ENCODE measurements around the gene KCNS3. TPM values are rescaled to one million over a fixed set of nuclear protein-coding genes. Genes with fewer than 3 reads are reported as not detected.

Gene KCNS3, protein sequence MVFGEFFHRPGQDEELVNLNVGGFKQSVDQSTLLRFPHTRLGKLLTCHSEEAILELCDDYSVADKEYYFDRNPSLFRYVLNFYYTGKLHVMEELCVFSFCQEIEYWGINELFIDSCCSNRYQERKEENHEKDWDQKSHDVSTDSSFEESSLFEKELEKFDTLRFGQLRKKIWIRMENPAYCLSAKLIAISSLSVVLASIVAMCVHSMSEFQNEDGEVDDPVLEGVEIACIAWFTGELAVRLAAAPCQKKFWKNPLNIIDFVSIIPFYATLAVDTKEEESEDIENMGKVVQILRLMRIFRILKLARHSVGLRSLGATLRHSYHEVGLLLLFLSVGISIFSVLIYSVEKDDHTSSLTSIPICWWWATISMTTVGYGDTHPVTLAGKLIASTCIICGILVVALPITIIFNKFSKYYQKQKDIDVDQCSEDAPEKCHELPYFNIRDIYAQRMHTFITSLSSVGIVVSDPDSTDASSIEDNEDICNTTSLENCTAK
- 10 to 100 TPM in 1 of 4 donors, 1 to 10 TPM in 2, under 1 TPM in 1; 0.67 to 14.7 (median 4.2) TPM for polyA plus RNA-seq
- long read RNA-seq, donor 1: 0 reads
- long read RNA-seq, donor 2, partial matches to known transcripts: 0 of 2 reads
- long read RNA-seq, donor 2, other reads (novel, unspliced or antisense): 0 of 2 reads
- long read RNA-seq, donor 3: 0 reads
- long read RNA-seq, donor 4: 0 reads
- long read RNA-seq, donor 5: 0 reads
- long read RNA-seq, donor 6, partial matches to known transcripts: 0 of 2 reads
- long read RNA-seq, donor 6, other reads (novel, unspliced or antisense): 0 of 2 reads
- long read RNA-seq, donor 7: 0 reads
- long read RNA-seq, donor 8: 0 reads
- long read RNA-seq, donor 9, partial matches to known transcripts: 0 of 2 reads
- long read RNA-seq, donor 9, other reads (novel, unspliced or antisense): 0 of 2 reads
- long read RNA-seq, donor 10, partial matches to known transcripts: 0 of 6 reads
- long read RNA-seq, donor 10, other reads (novel, unspliced or antisense): 0 of 6 reads

DNA sequence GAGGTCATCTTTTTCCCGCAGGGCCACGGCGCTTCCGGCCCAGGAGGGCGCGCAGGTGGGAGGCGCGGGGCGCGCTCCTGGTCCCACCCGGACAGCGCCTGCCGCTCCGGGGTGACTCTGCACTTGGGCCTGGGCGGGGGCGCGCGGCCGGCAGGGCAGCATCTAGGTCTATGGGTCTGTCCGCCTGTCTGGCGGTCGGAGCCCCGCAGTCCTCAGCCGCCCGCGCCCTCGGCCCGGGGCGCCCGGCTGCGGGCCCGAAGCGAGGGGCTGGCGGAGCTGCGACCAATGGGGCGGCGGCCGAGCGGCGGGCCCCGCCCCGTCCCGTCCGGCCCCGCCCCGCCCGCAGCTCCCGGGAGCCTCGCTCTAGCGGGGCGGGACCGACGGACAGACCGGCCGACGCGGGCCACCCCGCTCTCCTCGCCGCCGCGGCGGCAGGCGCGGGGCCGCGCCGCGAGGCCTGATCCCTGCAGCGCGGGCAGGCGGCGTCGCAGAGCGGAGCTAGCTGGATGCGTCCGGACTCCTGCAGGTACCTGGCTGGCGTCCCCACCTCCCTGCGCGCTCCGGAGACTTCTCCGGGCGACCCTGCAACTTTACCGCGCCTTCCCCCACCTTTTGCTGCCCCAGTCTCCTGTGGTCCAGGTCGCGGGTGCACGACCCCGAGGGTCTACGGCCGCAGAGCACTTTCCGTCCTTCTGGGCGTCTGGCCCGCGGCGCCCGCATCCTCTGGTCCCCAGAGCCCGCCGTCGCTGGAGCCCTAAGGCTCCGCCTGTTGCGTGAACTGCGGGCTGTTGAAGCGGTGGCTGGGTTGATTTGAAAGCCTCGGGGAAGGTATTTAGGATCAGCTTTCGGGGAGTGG, at the start of gene KCNS3:
KCNS3 (plus strand) TSS at position 387 of the 856 bp plus-strand sequence. CDS start 52,342 bp downstream, outside the sequence.
- 0 to 1% (median 1%) methylated on average over 60 to 106 of the region's 106 CpGs for WGBS, 3 donors
- H3K27ac ChIP-seq (ENCODE audit: low read depth in 1 of 3, low read length in 2 of 3): peak within 1 kb of the TSS in 1 of 3 donors; percentile 49
- H3K36me3 ChIP-seq (ENCODE audit: control insufficient read depth in 3 of 3, insufficient read depth in 2 of 3, low read depth in 1 of 3, low read length in 3 of 3): no peaks in the 10 kb centered on the region
- H3K4me1 ChIP-seq (ENCODE audit: control insufficient read depth in 3 of 3, insufficient read depth in 2 of 3, low read depth in 1 of 3, low read length in 2 of 3): no peaks in the 10 kb centered on the region
- peaks cover 5 to 56% (median 10%) of the 10 kb centered on the region in 3 donors for H3K27me3 ChIP-seq (ENCODE audit: control insufficient read depth in 3 of 3, insufficient read depth in 3 of 3, low read length in 3 of 3)
- no peaks in the 10 kb centered on the region for H3K9me3 ChIP-seq (ENCODE audit: control insufficient read depth in 2 of 2, insufficient read depth in 1 of 2, low read depth in 1 of 2, low read length in 1 of 2)
- peak within 1 kb of the TSS; percentile 51 to 66 (median 56) for H3K4me3 ChIP-seq (ENCODE audit: low read depth in 1 of 3, low read length in 3 of 3)
- DNase-seq: peak; percentile 32 to 75
- FAIRE-seq: no peak

DNA sequence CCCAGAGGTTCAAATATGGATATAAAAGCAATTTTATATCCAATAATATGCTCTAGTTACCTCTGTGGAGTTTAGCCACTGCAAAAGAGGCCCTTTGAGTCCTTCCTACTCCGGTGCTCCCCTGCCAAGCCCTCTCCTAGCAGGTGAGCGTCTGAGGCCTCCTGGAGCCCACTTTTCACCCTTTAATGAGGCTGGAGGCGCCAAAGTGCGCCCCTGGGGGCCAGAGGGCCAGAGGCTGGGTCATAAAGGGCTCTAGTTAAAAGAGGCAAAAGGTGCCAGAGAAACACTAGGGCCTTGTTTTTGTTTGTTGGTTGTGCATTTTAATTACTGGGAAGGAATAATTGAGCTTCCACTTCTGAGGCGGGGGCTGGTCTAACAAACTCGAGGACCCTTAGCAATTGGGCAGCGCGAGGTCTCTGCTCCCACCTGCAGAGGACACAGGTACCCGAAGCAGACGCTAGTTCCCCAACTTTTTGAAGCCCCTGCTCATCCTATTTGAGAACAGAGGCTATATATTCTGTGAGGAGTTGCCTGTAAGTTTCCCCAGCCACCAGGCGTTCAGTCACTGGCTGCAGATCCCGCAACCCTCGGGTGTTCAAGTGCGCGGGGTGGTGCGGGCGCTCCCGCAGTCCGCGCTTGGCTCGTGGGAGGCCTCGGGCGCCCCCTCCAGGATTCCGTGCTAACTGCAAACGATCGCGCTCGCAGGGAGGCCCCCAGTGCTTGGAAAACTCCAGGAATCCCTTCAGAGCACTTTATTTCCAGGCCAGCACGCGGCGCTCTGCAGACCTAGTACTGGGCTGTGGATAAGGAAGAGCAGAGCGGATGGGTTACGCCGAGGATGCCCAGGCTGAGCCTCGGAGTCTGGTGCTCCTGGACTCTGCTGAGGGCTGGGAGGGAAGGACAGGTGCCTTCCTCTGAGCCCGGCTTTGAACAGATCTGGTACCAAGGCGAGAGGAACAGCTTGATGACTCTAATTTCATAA, 48.1 kb upstream of the KCNS3 start:
- H3K27me3 ChIP-seq (ENCODE audit: control insufficient read depth in 3 of 3, insufficient read depth in 3 of 3, low read length in 3 of 3): peaks cover 0 to 13% (median 2%) of the 10 kb centered on the region in 3 donors
- peaks cover 0 to 6% (median 2%) of the 10 kb centered on the region in 3 donors for H3K4me1 ChIP-seq (ENCODE audit: control insufficient read depth in 3 of 3, insufficient read depth in 2 of 3, low read depth in 1 of 3, low read length in 2 of 3)
- WGBS, 3 donors: 14 to 18% (median 17%) methylated on average over 37 of the region's 37 CpGs
- FAIRE-seq: no peak
- no peaks in the 10 kb centered on the region for H3K9me3 ChIP-seq (ENCODE audit: control insufficient read depth in 2 of 2, insufficient read depth in 1 of 2, low read depth in 1 of 2, low read length in 1 of 2)
- H3K36me3 ChIP-seq (ENCODE audit: control insufficient read depth in 3 of 3, insufficient read depth in 2 of 3, low read depth in 1 of 3, low read length in 3 of 3): no peaks in the 10 kb centered on the region
- DNase-seq: peak; percentile 36 to 86
- no peak overlapping the region for H3K27ac ChIP-seq (ENCODE audit: low read depth in 1 of 3, low read length in 2 of 3)
- peak overlapping the region in 1 of 3 donors; percentile 11 for H3K4me3 ChIP-seq (ENCODE audit: low read depth in 1 of 3, low read length in 3 of 3)

DNA sequence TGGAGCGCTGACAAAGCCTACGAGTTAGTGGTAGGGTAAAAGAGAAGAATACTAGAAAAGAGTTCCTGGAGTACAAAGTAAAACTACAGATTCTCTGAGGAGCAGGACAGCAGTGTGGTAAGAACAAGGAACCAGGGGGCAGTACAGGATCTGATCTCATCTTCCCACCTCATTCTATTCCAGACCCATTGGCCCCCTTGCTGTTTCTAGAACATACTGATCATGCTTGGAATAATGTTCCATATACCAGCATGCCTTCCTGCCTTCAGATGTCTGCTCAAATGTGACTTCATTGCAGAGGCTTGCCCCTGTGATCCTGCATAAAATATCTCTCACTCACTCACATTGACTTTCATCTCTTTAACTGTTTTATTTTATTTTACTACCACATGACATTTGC, 43.0 kb upstream of the KCNS3 start:
- no peak overlapping the region for H3K4me3 ChIP-seq (ENCODE audit: low read depth in 1 of 3, low read length in 3 of 3)
- H3K4me1 ChIP-seq (ENCODE audit: control insufficient read depth in 3 of 3, insufficient read depth in 2 of 3, low read depth in 1 of 3, low read length in 2 of 3): peaks cover 0 to 3% (median under 1%) of the 10 kb centered on the region in 3 donors
- 23 to 89% (median 54%) methylated on average over 2 of the region's 2 CpGs for WGBS, 3 donors
- H3K27me3 ChIP-seq (ENCODE audit: control insufficient read depth in 3 of 3, insufficient read depth in 3 of 3, low read length in 3 of 3): peaks cover 0 to 7% (median 0%) of the 10 kb centered on the region in 3 donors
- H3K36me3 ChIP-seq (ENCODE audit: control insufficient read depth in 3 of 3, insufficient read depth in 2 of 3, low read depth in 1 of 3, low read length in 3 of 3): no peaks in the 10 kb centered on the region
- FAIRE-seq (no peak), DNase-seq (no peak)
- H3K27ac ChIP-seq (ENCODE audit: low read depth in 1 of 3, low read length in 2 of 3): no peak overlapping the region
- no peaks in the 10 kb centered on the region for H3K9me3 ChIP-seq (ENCODE audit: control insufficient read depth in 2 of 2, insufficient read depth in 1 of 2, low read depth in 1 of 2, low read length in 1 of 2)

GRCh38 chr2:17839959-17840358, 38.5 kb upstream of the KCNS3 start:
- WGBS, 3 donors: 62 to 80% (median 74%) methylated on average over 2 of the region's 2 CpGs
- DNase-seq (no peak), FAIRE-seq (no peak)
- Histone ChIP-seq H3K4me3 (ENCODE audit: low read depth in 1 of 3, low read length in 3 of 3) (no peak overlapping the region), H3K27me3 (ENCODE audit: control insufficient read depth in 3 of 3, insufficient read depth in 3 of 3, low read length in 3 of 3) (no peaks in the 10 kb centered on the region), H3K27ac (ENCODE audit: low read depth in 1 of 3, low read length in 2 of 3) (no peak overlapping the region), H3K4me1 (ENCODE audit: control insufficient read depth in 3 of 3, insufficient read depth in 2 of 3, low read depth in 1 of 3, low read length in 2 of 3) (no peaks in the 10 kb centered on the region), H3K9me3 (ENCODE audit: control insufficient read depth in 2 of 2, insufficient read depth in 1 of 2, low read depth in 1 of 2, low read length in 1 of 2) (no peaks in the 10 kb centered on the region), H3K36me3 (ENCODE audit: control insufficient read depth in 3 of 3, insufficient read depth in 2 of 3, low read depth in 1 of 3, low read length in 3 of 3) (no peaks in the 10 kb centered on the region)

DNA sequence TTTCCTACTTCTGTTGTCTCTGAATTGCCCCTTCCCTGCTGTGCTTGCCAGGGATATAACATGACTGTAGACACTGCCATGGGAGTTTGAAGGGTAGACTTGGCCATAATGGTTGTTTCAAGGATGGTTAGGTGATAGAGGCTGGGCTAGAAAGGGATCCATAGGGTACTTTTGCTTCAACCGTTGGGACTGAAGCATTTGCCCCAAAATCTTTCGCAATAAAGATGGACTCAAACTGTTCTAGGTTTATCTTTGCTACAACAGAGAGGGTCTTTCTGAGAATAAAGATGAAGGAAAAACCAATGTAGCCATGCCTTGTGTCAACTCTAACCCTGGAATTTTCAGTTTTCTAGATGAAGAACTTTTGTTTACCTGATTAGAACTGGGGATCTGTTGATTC, 35.0 kb upstream of the KCNS3 start:
- 69 to 96% (median 83%) methylated on average over 2 of the region's 2 CpGs for WGBS, 3 donors
- H3K9me3 ChIP-seq (ENCODE audit: control insufficient read depth in 2 of 2, insufficient read depth in 1 of 2, low read depth in 1 of 2, low read length in 1 of 2): no peaks in the 10 kb centered on the region
- no peak for DNase-seq
- FAIRE-seq: no peak
- no peak overlapping the region for H3K4me3 ChIP-seq (ENCODE audit: low read depth in 1 of 3, low read length in 3 of 3)
- no peaks in the 10 kb centered on the region for H3K4me1 ChIP-seq (ENCODE audit: control insufficient read depth in 3 of 3, insufficient read depth in 2 of 3, low read depth in 1 of 3, low read length in 2 of 3)
- H3K27ac ChIP-seq (ENCODE audit: low read depth in 1 of 3, low read length in 2 of 3): no peak overlapping the region
- H3K36me3 ChIP-seq (ENCODE audit: control insufficient read depth in 3 of 3, insufficient read depth in 2 of 3, low read depth in 1 of 3, low read length in 3 of 3): no peaks in the 10 kb centered on the region
- no peaks in the 10 kb centered on the region for H3K27me3 ChIP-seq (ENCODE audit: control insufficient read depth in 3 of 3, insufficient read depth in 3 of 3, low read length in 3 of 3)

DNA sequence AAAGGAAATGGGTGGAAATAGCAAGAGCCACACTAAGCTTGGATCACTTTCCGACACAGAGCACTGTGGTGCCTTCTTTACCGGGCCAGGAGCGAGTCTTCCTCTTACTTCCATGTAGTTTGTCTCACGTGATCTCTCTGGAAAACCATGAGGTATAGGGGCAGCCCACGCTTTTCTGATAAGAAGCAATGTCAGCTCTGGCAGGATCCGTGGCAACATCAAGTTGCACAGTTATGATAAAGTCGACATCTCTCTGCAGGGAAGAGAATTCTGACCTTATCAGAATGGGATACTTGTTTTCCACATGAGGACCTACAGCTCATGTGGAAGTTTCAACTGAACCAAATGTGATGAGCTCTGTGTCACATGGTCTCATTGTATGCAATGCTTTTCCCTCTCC, 32.7 kb upstream of the KCNS3 start:
- Histone ChIP-seq H3K4me1 (ENCODE audit: control insufficient read depth in 3 of 3, insufficient read depth in 2 of 3, low read depth in 1 of 3, low read length in 2 of 3) (no peaks in the 10 kb centered on the region), H3K36me3 (ENCODE audit: control insufficient read depth in 3 of 3, insufficient read depth in 2 of 3, low read depth in 1 of 3, low read length in 3 of 3) (no peaks in the 10 kb centered on the region), H3K27ac (ENCODE audit: low read depth in 1 of 3, low read length in 2 of 3) (no peak overlapping the region), H3K27me3 (ENCODE audit: control insufficient read depth in 3 of 3, insufficient read depth in 3 of 3, low read length in 3 of 3) (no peaks in the 10 kb centered on the region), H3K4me3 (ENCODE audit: low read depth in 1 of 3, low read length in 3 of 3) (no peak overlapping the region), H3K9me3 (ENCODE audit: control insufficient read depth in 2 of 2, insufficient read depth in 1 of 2, low read depth in 1 of 2, low read length in 1 of 2) (no peaks in the 10 kb centered on the region)
- FAIRE-seq (no peak), DNase-seq (no peak)
- WGBS, 3 donors: 78 to 89% (median 82%) methylated on average over 7 of the region's 7 CpGs

DNA sequence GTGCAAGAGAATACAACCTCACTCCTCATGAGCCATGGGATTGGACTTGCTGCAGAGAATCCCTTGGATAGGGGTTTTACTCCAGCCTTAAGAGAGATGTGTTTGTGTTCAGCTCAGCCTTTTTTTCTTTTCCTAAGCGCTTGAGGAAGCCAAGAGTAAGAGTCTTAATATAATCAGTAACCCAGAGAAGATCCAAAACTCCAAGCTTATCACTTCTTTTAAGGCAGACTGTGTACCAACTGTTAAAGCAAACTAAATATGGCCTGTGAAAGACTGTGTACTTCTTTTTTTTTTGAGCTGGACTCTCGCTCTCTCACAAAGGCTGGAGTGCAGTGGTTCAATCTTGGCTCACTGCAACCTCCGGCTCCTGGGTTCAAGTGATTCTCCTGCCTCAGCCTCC, 31.8 kb upstream of the KCNS3 start:
- H3K4me3 ChIP-seq (ENCODE audit: low read depth in 1 of 3, low read length in 3 of 3): no peak overlapping the region
- DNase-seq (no peak), FAIRE-seq (no peak)
- H3K9me3 ChIP-seq (ENCODE audit: control insufficient read depth in 2 of 2, insufficient read depth in 1 of 2, low read depth in 1 of 2, low read length in 1 of 2): no peaks in the 10 kb centered on the region
- H3K27me3 ChIP-seq (ENCODE audit: control insufficient read depth in 3 of 3, insufficient read depth in 3 of 3, low read length in 3 of 3): no peaks in the 10 kb centered on the region
- WGBS, 3 donors: 80 to 84% (median 81%) methylated on average over 3 of the region's 3 CpGs
- H3K27ac ChIP-seq (ENCODE audit: low read depth in 1 of 3, low read length in 2 of 3): no peak overlapping the region
- no peaks in the 10 kb centered on the region for H3K36me3 ChIP-seq (ENCODE audit: control insufficient read depth in 3 of 3, insufficient read depth in 2 of 3, low read depth in 1 of 3, low read length in 3 of 3)
- no peaks in the 10 kb centered on the region for H3K4me1 ChIP-seq (ENCODE audit: control insufficient read depth in 3 of 3, insufficient read depth in 2 of 3, low read depth in 1 of 3, low read length in 2 of 3)

Data from small intestine (tissue), 16 donors.